ENCODE results near the gene MSMB.
"Not testable (repeated sequence)": the region's sequence is repeated elsewhere in the genome, so short reads cannot be mapped to it uniquely, and the experiment has no call there.

The MSMB gene

GRCh38 chr10:46046261-46046660, at the start of gene MSMB:
Gene MSMB (minus strand): TSS chr10:46046269. CDS start chr10:46046237, 32 bp downstream.
- no peak for TF ChIP-seq CTCF (IDR thresholded peaks at IDR 0.05; ENCODE audit: unreplicated experiment in 3 of 3)
- Mint-ChIP-seq H3K36me3 (ENCODE audit: low read depth) (no peaks in the 10 kb centered on the region), H3K27me3 (ENCODE audit: low read depth) (peaks cover 8% of the 10 kb centered on the region), H3K9me3 (no peaks in the 10 kb centered on the region), H3K4me3 (no peak within 1 kb of the TSS), H3K4me1 (no peaks in the 10 kb centered on the region), H3K27ac (no peak within 1 kb of the TSS)

GRCh38 chr10:46094931-46095750, 49.1 kb upstream of the MSMB start:
- H3K9me3 Mint-ChIP-seq: no peaks in the 10 kb centered on the region
- TF ChIP-seq CTCF (IDR thresholded peaks at IDR 0.05; ENCODE audit: unreplicated experiment in 3 of 3): no peak
- H3K4me3 Mint-ChIP-seq: no peak overlapping the region
- no peaks in the 10 kb centered on the region for H3K4me1 Mint-ChIP-seq
- H3K27me3 Mint-ChIP-seq (ENCODE audit: low read depth): peaks cover 10% of the 10 kb centered on the region
- H3K27ac Mint-ChIP-seq: no peak overlapping the region
- H3K36me3 Mint-ChIP-seq (ENCODE audit: low read depth): no peaks in the 10 kb centered on the region

GRCh38 chr10:46094197-46094500, 48.1 kb upstream of the MSMB start:
- H3K4me1 Mint-ChIP-seq: no peaks in the 10 kb centered on the region
- no peak for TF ChIP-seq CTCF (IDR thresholded peaks at IDR 0.05; ENCODE audit: unreplicated experiment in 3 of 3)
- no peak overlapping the region for H3K27ac Mint-ChIP-seq
- H3K4me3 Mint-ChIP-seq: no peak overlapping the region
- peaks cover 8% of the 10 kb centered on the region for H3K27me3 Mint-ChIP-seq (ENCODE audit: low read depth)
- no peaks in the 10 kb centered on the region for H3K36me3 Mint-ChIP-seq (ENCODE audit: low read depth)
- no peaks in the 10 kb centered on the region for H3K9me3 Mint-ChIP-seq

GRCh38 chr10:46093316-46094196, 47.5 kb upstream of the MSMB start:
- H3K4me3 Mint-ChIP-seq; H3K36me3 Mint-ChIP-seq (ENCODE audit: low read depth); H3K27me3 Mint-ChIP-seq (ENCODE audit: low read depth); H3K9me3 Mint-ChIP-seq; H3K27ac Mint-ChIP-seq; H3K4me1 Mint-ChIP-seq: not testable (repeated sequence)

- no peak for TF ChIP-seq CTCF (IDR thresholded peaks at IDR 0.05; ENCODE audit: unreplicated experiment in 3 of 3)
- H3K4me1 Mint-ChIP-seq: no peaks in the 10 kb centered on the region
- H3K27me3 Mint-ChIP-seq (ENCODE audit: low read depth): peaks cover 3% of the 10 kb centered on the region
- no peak overlapping the region for H3K4me3 Mint-ChIP-seq
- H3K27ac Mint-ChIP-seq: no peak overlapping the region
- H3K9me3 Mint-ChIP-seq: no peaks in the 10 kb centered on the region
- H3K36me3 Mint-ChIP-seq (ENCODE audit: low read depth): no peaks in the 10 kb centered on the region
These were observed 46.5 kb upstream of the MSMB start for GRCh38 chr10:46092524-46093081.

GRCh38 chr10:46091828-46092523, 45.9 kb upstream of the MSMB start:
- H3K27ac Mint-ChIP-seq: no peak overlapping the region
- no peaks in the 10 kb centered on the region for H3K36me3 Mint-ChIP-seq (ENCODE audit: low read depth)
- H3K4me1 Mint-ChIP-seq: no peaks in the 10 kb centered on the region
- no peak overlapping the region for H3K4me3 Mint-ChIP-seq
- H3K9me3 Mint-ChIP-seq: no peaks in the 10 kb centered on the region
- H3K27me3 Mint-ChIP-seq (ENCODE audit: low read depth): peaks cover 3% of the 10 kb centered on the region
- TF ChIP-seq CTCF (IDR thresholded peaks at IDR 0.05; ENCODE audit: unreplicated experiment in 3 of 3): no peak
